Measurements from ENCODE around the gene SYTL5.

The SYTL5 gene

DNA sequence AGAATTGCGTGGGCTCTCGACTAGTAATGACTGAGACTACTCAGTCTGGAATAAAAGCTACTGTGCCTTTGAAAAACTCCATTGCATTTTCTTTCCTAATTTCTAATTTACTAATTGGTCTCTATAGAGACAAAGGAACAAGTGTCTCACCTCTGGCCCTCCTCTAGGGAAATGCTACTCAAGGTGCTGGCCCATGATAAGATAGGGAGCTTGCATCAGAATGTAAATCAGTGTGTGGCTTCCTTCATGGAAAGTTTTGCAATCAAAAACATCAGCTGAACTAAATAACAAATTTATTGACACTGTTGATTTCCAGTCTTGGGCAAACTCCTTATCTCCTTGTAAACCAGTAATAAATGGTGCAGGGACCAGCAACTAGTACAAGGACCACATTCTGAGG, 132.5 kb downstream of the SYTL5 start:
- no peak for DNase-seq (ENCODE audit: low read depth in 2 of 2)

DNA sequence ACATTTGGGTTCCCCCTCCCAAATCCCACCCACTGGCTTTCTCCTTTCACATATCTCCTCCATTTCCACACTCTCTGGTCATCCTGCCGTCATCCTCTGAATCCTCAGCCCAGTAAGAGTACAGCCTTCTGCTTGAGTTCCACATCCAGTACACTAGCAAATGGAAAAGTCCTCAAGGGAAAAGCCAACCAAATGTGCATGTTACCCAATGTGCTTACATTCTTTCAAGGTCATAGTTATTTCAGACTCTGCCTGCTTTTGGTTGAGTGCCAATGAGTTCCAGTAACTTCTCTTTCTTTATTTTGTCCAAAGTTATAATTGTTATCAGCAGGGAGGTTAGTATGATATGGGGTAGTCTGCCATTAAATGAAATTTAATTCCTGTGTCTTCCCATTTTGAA, 136.3 kb downstream of the SYTL5 start:
- DNase-seq (ENCODE audit: low read depth in 2 of 2): no peak

GRCh38 chrX:38149016-38149415, 142.7 kb downstream of the SYTL5 start:
- no peak for DNase-seq (ENCODE audit: low read depth in 2 of 2)

DNA sequence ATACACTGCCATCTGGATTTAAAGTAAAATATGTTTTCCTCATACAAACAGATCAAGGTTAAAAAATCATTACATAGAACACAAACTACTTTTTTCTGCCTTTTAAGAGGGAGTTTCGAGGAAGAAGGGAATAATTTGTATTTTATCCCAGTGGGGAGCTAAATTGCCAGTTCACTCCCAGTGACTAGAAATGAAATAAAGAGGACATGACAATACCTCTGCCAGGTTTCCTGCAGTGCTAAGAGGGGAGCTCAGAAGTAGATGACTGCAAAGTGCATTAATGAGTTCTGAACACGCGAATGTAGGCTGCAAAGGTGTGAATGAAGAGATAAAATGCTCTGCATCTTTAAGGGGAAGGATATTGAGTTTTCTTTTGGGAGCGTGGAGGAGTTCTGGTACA, 144.6 kb downstream of the SYTL5 start:
- DNase-seq (ENCODE audit: low read depth in 2 of 2): no peak

DNA sequence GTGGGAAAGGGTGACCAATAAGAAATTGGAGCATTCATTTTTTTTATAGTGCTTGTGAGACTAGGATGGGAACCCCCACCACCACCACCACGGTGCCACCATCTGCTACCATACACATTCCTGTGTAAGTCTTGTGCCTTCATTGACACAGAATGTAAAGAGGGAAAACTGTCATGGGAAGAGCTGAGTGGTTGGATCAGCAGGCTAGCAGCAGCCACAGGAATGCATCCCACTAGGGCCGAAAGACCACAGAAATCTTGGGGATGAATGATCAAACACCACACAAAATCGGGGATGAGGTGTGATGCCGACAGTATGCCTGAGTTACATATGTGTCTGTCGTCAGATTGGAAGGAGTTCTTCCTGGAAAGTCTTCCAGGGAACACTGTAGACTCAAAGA, 145.1 kb downstream of the SYTL5 start:
- DNase-seq (ENCODE audit: low read depth in 2 of 2): no peak

DNA sequence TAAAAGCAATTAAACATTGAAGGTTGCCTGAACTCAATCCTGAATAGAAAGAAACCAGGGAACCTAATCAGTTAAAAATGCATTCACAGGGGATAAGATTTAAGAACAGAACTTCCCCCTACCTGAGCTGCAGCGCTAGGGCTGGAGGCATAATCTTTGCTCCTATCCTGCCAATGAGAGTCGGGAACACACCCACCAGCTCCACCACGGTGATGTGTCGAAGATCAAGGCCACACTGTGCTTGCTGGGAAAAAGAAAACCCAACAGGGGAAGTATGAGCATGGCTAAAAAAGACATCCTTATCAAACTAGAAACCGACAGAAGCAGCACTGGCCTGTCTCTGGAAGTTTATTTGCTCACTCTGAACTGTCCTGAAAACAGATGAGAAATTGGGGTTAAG, 148.0 kb downstream of the SYTL5 start:
- DNase-seq (ENCODE audit: low read depth in 2 of 2): no peak

GRCh38 chrX:38154818-38155217, 148.5 kb downstream of the SYTL5 start:
- no peak for DNase-seq (ENCODE audit: low read depth in 2 of 2)

DNA sequence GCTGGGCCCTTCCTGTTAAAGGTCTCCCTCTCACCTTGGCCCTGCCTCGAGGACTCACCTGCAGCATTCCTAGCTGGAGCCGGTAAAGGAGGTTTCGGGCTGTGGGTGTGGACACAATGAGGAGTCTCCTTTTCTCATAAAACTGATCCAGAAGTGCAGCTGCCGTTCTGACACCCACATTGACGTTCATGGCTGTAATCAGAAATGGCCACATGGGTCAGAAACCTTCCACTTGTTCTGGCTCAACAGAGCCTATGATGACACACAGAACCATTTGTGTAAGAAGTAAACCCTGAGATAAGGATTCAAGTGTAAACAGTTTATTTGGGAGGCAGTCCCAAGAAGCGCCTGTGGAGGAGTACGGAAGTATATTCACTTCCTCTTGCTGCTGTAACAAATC, 150.5 kb downstream of the SYTL5 start:
- DNase-seq (ENCODE audit: low read depth in 2 of 2): no peak

DNA sequence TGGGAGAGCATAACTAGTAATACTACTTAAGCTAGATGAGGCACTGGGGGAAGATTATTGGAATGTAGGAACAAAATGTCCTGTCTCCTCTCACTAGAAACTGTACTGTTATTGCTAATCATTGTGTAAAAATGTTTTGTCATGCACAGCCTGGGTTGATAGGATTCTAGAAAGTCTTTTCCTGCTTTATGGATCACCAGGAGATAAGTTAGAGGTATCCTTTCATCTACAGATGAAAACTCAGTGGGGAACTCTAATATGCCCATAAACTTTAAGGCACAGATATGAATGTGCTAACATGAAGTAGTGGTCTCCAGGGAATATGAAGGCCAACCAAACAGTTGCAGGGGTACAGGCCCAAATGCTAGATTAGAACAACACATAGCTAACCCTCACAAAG, 156.8 kb downstream of the SYTL5 start:
- no peak for DNase-seq (ENCODE audit: low read depth in 2 of 2)

DNA sequence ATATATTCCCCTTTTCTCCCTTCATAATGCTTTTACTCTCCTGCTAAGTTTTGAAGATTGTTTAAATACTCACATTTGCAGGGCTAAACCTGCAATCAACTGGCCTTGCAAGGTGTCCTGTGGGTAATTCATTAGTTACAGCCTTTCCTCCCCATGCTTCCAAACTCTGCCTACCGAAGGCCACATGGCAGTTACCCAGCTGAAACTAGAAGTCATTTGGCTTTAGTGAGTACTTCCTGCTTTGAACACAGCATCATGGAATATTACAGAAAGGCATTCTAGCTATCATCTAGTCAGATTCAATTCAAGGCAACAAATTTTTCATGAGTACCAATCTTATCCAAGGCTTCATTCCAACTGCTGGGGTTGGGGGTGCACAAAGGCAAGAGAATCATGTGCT, 158.7 kb downstream of the SYTL5 start:
- DNase-seq (ENCODE audit: low read depth in 2 of 2): no peak

- no peak for DNase-seq (ENCODE audit: low read depth in 2 of 2)
Observed at GRCh38 chrX:38166478-38167083, 160.2 kb downstream of the SYTL5 start.

- DNase-seq (ENCODE audit: low read depth in 2 of 2): no peak
Observed at GRCh38 chrX:38170556-38170955, 164.2 kb downstream of the SYTL5 start.

- no peak for DNase-seq (ENCODE audit: low read depth in 2 of 2)
Observed at GRCh38 chrX:38172596-38172995, 166.2 kb downstream of the SYTL5 start.

DNA sequence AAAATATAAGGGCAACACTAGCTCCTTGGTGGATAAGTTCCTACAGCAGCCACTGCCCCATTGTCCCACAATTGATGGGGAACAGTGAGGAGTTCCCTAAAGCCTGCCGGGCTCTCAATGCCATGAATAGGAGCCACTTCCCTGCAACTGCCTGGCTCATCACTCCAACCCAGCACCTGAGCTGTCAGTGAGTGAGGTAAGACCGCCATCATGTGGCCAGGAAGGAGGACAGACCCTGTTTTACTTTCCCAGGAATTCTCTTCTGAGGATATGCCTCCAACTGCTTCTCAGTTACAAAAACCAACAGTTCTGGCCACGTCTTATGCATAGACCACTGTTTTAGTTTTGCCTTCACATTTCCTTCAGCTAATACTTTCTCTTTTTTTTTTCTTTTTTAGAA, 168.8 kb downstream of the SYTL5 start:
- no peak for DNase-seq (ENCODE audit: low read depth in 2 of 2)

GRCh38 chrX:38178396-38178795, 172.0 kb downstream of the SYTL5 start:
- no peak for DNase-seq (ENCODE audit: low read depth in 2 of 2)

All from stimulated activated CD8-positive, alpha-beta memory T cell treated with anti-CD3 and anti-CD28 coated beads, Interleukin-7, amount 100 ng/mL, for 4 hours (primary cell).